HG03469 (cell line): ENCODE measurements around the gene RAB42.
"Not testable (repeated sequence)": the region's sequence is repeated elsewhere in the genome, so short reads cannot be mapped to it uniquely, and the experiment has no call there.

Source experiments
- ATAC-seq: cut with Tn5 transposase; IDR thresholded peaks from one replicate; pipeline ENCODE4 v1.9.1; 2021; ENCODE audit warnings: mild to moderate bottlenecking, moderate library complexity, moderate number of reproducible peaks; ENCODE audit not compliant: unreplicated experiment

The RAB42 gene

DNA sequence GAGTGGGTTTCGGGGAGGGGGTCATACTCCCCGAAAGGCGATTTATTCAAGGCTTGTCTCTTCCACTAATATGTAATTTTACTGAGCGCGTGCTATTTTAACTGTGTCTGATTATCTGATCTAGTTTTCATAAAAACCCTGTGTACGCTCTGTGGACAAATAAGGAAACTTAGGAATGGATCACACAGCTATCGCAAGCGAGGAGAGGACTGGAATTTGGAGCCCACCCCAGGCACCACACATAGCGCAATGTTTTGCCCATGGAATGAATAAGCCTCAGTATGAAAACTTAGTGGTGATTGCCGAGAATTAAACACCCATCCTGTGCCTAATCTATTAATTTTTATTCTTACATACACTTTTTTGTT, 9.8 kb upstream of the RAB42 start:
- no peak for ATAC-seq

DNA sequence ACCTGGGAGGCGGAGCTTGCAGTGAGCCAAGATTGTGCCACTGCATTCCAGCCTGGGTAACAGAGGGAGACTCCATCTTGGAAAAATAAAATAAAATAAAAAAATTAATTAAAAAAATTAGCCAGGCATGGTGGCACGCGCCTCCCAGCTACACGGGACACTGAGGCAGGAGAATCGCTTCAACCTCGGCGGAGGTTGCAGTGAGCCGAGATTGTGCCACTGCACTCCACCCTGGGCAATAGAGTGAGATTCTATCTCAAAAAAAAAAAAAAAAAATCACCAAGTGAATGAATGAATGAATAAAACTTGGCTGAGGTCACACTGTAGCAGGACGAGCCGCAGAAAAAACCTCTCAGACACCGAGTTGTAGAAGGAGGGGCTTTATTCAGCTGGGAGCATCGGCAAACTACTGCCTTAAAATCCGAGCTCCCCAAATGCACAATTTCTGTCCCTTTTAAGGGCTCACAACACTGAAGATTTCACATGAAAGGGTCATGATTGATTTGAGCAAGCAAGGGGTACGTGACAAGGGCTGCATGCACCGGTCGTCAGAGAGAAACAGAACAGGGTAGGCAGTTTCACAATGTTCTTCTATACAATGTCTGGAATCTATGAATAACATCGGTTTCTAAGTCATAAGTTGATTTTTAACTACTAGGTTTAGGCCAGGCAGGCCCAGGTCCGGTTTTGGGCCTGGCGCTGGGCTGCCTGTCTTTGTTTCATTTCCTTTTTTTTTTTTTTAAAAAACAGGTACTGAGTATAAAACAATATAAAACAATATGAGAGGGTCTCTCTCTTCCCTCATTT, 5.3 kb upstream of the RAB42 start:
- ATAC-seq = not testable (repeated sequence)

DNA sequence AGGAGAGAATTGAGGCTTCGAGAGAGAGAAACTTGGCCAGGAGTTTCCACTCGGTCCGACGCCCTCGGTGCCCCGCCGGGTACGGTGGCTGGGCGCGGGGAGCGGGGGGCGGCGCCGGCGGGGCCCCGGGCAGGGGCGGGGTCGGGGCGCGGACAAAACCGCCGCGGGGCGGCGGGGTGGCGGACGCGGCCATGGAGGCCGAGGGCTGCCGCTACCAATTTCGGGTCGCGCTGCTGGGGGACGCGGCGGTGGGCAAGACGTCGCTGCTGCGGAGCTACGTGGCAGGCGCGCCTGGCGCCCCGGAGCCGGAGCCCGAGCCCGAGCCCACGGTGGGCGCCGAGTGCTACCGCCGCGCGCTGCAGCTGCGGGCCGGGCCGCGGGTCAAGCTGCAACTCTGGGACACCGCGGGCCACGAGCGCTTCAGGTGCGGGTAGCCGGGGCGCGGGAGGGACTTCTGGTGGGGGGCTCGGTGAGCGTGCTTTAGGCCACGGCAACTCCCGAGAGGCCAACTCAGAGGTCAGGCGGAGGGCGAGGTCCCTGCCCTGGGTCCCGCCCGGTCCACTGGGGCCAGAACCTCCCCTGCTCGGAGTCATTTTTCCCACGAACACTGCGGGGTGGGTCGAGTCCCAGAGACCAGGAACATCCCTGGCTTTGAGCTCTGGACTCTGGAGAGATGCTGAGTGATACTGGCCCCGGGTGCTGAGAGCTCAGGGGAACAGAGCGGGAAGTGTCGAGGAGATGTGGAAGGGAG, 431 bp downstream of the RAB42 start:
- ATAC-seq = no peak

DNA sequence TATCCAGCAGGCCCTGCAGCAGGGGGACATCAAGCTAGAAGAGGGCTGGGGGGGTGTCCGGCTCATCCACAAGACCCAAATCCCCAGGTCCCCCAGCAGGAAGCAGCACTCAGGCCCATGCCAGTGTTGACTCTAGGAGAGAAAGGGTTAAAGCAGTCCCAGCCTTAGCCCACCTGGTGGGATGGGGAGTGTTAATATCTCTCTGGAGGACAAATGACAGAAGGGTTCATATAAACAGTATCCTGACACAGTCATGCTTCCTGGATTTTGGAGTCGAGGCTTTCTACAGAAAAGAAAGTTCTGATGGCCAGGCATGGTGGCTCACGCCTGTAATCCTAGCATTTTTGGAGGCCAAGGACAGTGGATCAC, 1.9 kb downstream of the RAB42 start:
- ATAC-seq = not testable (repeated sequence)

DNA sequence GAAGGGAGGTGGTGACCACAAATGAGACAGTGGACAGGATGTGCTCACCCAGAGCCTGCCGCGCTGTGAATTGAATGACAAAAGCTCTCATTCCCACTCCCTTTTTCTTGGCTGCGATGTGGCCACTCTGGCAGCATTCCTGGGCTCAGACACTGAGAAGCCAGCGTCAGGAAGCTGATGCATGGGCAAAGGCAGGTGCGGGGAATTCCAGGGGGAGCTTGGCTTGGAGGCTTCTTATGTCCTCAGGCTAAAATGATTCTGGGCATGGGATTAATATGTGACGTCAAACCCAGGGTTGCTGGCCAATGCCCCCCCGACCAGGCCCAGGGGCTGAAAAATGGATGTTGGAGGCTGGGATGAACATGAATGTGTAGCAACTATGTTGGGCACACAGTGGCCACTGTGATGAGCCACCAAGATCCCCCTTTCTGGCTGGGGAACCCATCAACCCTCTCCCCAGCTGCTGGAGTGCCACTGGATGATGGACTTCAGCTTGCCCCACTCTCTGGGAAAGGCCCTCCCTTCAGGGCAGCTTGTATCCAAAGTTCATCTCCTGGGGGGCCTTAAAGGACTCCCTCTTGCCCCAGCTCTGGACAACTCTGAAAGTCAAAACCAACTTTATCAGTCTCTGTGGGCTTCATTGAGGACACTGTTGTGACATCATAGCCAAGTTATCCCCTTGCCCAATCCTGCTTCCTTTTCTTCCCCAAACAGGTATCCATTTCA, 2.8 kb downstream of the RAB42 start:
- ATAC-seq = not testable (repeated sequence)

DNA sequence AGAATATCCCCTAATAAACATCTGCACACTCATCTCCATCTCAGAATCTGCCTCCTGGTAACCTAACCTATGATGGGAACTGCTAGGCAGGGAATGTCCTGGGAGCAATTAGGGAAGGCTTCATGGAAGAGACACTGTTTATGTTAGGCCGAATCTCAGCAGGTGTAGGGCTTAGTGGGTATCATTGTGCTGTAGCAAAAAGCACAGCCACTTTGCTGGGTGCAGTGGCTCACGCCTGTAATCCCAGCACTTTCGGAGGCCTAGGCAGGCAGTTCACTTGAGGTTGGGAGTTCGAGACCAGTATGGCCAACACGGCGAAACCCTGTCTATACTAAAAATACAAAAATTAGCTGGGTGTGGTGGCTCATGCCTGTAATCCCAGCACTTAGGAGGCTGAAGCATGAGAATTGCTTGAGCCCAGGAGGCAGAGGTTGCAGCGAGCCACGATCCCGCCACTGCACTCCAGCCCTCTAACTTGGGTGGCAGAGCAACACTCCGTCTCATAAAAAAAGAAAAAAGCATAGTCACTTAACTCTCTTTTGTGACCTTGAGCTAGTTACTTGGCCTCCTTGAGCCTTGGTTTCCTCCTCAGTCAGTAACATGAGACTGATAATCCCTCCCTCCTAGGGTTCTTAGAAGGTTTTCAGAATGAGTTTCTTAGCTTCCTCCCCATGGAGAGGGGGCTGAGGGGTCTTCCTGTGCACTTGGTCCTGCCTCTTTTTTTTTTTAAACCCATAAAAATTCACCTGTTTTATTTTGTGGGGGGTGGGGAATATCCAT, 3.5 kb downstream of the RAB42 start:
- ATAC-seq = no peak

DNA sequence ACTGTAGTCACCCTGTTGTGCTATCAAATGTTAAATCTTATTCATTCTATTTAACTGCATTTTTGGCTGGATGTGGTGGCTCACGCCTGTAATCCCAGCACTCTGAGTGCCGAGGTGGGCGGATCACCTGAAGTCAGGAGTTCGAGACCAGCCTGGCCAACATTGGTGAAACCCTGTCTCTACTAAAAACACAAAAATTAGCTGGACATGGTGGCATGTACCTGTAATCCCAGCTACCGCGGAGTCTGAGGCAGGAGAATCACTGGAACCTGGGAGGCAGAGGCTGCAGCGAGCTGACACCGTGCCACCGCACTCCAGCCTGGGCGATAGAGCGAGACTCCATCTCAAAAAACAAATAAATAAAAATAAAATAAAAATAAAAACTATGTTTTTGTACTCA, 4.2 kb downstream of the RAB42 start:
- not testable (repeated sequence) for ATAC-seq

DNA sequence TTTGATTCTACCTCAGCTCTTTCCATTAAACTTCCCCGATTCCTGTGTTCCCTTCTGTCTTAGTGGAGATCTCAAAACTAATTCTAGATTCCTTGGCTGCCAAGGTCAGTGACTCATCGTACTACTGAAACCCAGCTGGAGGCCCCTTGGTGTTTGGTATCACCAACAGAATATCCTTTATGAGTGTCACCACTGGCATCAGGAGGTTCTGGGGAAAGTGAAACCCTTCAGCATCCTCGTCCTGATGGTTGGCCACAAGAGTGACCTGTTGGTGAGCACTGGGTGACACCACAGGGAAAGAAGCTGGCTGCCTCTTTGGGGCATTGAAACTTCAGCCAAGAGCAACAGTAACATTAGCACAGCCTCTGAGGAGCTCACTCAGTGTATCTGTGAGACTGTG, 9.6 kb downstream of the RAB42 start:
- ATAC-seq = no peak

DNA sequence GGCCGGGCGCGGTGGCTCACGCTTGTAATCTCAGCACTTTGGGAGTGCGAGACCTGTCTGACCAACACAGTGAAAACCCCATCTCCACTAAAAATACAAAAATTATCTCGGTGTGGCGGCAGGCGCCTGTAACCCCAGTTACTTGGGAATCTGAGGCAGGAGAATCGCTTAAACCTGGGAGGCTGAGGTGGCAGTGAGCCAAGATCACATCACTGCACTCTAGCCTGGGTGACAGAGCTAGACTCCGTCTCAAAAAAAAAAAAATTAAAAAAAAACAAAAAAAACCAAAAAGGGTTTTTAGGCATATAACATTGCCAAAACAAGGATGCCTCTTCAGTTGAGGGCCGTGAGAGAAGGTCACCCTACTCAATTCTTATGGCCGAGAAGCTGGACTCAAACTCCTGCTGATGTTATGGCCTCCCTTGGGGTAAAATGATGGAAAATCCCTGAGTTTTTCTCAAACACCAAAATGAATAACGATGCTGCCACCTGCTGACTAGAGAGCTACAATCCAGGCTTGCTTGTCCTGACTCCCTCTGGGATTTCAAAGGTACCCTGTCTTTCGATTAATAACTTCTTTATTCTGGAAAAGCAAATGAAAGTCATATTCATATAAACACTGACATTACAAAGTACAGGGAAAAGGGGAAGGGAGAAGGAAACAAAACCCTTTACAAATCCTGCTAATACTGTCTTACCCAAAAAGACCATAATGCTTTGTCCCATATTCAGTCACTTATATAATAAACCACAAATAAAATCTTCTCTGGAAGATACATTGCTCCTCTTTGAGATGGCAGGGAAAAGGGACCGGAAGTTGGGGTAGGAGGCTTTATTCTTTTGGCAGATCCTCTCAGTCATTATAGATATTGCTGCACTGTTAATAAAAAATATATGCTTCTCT, 10.7 kb downstream of the RAB42 start:
- no peak for ATAC-seq

DNA sequence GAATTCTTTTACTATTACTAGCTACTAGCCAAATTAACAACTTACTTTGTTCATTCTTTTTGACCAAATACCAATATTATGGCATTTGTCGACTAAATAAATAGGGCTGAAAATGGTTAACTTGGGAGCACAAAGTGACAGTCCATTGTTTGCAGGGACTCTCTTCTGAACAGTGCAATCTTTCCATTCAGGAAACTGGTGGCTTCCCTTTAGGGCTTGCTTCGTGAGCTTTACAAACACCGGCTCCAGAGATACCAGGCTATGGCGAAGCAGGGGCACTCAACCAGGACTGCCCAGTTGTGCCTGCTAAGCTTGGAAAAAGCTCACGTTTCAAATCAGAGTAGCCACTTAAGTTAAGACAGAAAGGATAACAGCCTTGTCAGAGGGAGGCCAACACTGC, 12.3 kb downstream of the RAB42 start:
- no peak for ATAC-seq

DNA sequence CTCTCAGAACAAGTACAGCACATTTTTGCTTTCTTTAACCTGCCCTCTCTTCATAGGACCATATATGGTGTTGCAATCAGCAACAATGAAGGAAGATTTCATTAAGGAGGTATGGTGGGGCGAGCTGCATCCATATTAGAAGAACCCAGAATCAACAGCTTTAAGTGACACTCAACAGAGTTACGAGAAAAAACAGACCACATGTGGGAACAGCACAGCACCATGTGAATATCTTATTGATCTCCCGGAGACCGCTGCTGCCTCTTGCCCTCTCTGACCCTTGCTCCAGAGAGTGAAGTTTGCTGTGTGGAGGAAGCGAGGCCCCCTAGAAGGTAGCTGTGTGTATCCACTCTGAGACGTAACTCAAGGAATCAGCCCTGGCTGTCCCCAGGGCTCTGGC, 12.9 kb downstream of the RAB42 start:
- no peak for ATAC-seq

DNA sequence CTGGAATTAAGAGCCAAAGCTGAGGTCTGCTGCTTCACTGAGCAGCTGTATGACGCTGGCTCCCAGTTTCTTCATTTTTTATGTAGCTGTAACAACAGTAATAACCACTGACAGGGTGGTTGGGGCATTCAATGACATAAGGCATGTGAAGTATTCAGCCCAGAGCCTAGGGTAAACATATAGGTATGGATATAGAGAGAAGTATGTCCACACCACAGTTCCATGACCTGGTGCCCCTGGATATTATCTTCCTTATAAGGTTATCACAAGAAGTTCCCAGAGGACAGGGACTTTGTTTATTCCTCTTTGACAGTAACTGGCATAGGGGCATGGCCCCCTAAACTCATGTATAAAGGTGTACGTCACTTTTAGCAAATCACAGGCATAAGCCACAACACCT, 14.7 kb downstream of the RAB42 start:
- ATAC-seq = no peak

DNA sequence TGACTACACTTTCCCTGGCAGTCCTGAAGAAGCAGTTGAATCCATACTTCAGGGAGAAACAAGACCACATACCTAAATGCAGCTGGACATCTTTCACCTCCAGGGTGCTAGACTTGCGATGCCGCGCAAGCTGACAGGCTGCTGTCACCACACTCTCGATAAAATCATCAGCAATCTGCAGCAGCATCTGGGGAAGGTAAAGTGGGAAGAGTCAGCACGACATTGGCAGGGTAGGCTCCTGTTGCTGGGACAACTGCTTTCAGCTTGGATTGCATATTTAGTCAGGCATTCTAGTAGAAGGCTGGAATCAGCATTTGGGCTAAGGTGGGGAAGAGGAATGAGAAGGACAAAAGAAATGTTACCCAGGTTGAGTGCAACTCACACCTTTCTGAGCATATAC, 21.1 kb downstream of the RAB42 start:
- no peak for ATAC-seq

DNA sequence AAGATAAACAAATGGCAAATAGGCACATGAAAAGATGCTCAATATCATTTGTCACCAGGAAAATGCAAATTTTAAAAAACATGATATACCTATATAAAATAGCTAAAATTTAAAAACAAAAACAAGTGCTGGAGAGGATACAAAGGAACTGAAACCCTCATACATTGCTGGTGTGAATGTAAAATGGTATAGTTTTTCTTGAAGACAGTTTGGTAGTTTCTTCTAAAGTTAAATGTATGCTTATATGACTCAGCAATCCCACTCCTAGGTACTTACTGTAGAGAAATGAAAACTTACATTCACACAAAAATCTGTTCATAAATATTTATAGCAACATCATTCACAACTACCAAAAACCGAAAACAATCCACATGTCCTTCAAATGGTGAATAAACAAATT, 39.6 kb downstream of the RAB42 start:
- no peak for ATAC-seq

DNA sequence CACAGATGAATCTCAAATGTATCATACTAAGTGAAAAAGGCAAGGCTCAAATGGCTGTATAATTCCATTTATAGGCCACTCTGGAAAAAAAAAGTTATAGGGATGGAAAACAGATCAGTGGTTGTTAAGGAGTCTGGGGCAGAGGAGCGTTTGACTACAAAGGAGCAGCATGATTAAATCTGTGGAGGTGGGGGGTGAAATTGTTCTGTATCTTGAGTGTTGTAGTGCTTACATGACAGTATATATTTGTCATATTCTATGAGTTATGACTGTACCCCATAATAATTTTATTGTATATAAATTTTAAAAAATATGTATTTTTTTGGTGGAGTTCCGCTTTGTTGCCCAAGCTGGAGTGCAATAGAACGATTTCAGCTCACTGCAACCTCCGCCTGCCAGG, 40.5 kb downstream of the RAB42 start:
- ATAC-seq = no peak

DNA sequence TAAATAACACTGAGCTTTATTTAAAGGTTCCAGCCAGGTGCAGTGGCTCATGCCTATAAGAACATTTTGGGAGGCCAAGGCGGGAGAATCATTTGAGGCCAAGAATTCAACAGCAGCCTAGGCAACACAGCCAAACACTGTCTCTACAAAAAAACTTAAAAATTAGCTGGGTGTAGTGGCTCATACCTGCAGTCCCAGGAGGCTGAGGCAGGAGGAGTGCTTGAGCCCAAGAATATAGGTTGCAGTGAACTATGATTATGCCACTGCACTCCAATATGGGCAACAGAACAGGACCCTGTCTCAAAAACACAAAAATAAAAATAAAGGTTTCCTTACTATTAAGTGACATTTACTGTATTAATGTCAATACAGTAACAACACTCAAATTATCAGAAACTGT, 48.7 kb downstream of the RAB42 start:
- ATAC-seq = no peak

DNA sequence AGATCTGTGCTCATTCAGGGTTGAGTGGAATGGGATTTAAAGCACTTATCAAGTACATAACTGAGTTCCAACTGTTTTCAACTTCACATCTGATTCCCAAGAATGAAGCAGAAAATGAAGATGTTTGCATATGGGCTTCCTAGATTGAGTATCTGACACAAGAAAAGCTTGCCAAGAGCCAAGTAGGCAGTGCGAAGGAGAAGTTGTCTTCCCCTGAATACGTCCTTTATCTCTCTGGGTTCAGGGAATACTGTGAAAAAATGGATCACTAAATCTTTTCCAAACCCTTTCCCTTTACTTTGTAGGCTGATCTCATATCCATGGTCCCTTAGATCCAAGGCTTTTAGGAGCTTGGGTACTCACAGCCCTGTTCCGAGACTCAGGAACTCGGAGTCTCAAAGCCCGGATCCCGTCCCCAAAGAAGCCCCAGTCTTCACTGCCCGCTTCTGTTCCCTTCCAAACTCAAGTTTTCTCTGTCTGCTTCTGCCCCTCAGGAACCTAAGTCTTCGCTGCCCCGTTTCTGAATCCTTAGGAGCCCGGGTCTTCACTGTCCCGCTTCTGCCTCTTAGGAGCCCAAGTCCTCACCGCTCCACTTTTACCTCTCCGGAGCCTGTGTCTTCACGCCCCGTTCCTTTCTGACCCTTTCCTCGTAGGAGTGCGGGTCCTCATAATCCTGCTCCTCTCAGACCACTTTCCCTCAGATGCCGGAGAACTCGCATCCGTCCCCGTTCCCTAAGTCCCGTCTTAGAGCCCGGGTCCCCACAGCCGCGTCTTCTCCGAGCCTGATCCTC, 50.2 kb downstream of the RAB42 start:
- no peak for ATAC-seq

DNA sequence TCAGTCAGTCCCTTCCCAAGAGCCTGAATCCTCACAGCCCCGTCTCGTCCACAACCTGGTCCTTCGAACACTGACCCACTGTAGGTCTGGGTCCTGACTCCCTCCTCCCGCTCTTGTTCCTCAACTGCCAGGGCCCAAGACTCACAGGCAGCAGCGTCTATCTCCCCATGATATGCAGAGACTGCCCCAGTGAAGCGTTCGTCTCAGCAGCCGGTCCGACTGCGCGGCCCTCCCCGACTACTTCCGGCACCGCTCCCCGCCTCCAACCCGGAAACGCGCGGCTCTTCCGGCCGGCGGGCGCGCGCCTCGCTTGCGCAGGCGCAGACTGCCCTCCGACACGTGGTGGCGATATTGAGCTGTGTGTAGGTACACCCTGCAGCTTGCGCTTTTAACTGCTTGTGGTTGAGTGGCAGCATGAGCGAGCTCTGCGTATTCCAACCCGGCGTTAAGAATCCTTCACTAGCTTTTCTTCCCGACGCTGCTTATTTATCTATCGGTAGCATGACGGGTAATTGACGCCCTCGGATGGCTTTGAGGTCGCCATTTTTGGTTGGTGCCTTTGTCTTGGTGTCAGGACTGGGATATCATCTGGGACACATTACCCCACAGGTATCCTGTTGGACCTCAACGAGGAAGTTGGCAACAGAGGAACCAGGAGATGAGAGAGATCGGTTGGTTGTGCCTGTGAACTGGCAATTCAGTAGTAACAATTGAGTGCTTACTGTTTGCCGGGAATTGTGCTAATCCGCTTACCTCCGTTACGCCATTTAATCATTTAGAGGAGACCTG, 51.0 kb downstream of the RAB42 start, which contains the start of gene TAF12:
Gene TAF12 (minus strand): TSS at position 221 of the 789 bp plus-strand sequence. CDS start 20,986 bp downstream, outside the sequence.
- peak; percentile 51 for ATAC-seq
